HEK293 (cell line): ENCODE measurements around the gene FRMD3.

Source experiments
- CTCF ChIA-PET: fragments of 350-600 bp; formaldehyde crosslinking; extraction: SDS; loops from one replicate; lab custom pipeline; 2021; ENCODE audit warnings: antibody characterized with exemption; lab: Yijun Ruan, JAX
- POLR2A ChIA-PET: fragments of 300-600 bp; formaldehyde crosslinking; extraction: SDS; loops from one replicate; lab custom pipeline; 2020; ENCODE audit warnings: antibody characterized with exemption, inconsistent platforms; lab: Yijun Ruan, JAX
- H3K27ac ChIP-seq: fragments of 200-500 bp; sonication (Bioruptor generic); 2 replicates; pipeline ENCODE4 v1.5.1; 2014; ENCODE audit warnings: low read depth, low read length, control low read depth, inconsistent platforms; ENCODE audit errors: extremely low read depth
- H3K36me3 ChIP-seq, 2 experiments: fragments of 200-500 bp in 1 of 2; sonication (Bioruptor generic) in 1 of 2; 1 replicate in 1 of 2; 2 replicates in 1 of 2; pipeline ENCODE4 v1.5.1; 2014 to 2017; ENCODE audit warnings: inconsistent platforms in 2 of 2, low read length in 2 of 2; ENCODE audit not compliant: control insufficient read depth in 2 of 2, insufficient read depth in 1 of 2
- H3K4me1 ChIP-seq: fragments of 200-500 bp; sonication (Bioruptor generic); 2 replicates; pipeline ENCODE4 v1.5.1; 2014; ENCODE audit warnings: mild to moderate bottlenecking, low read length, inconsistent platforms; ENCODE audit not compliant: control insufficient read depth, insufficient read depth
- H3K4me3 ChIP-seq: 2 replicates; pipeline ENCODE4 v1.5.1; 2011; ENCODE audit warnings: low read depth, mild to moderate bottlenecking, control low read depth, low read length, moderate library complexity
- H3K9me3 ChIP-seq: fragments of 200-500 bp; sonication (Bioruptor generic); 2 replicates; pipeline ENCODE4 v1.5.1; 2014; ENCODE audit warnings: low read depth, low read length, inconsistent platforms; ENCODE audit not compliant: control insufficient read depth, insufficient read depth
- FEZF1 ChIP-seq: fragments of 450-650 bp; formaldehyde crosslinking; IDR thresholded peaks from 2 replicates; pipeline ENCODE4 v1.5.1; 2016; ENCODE audit warnings: missing biosample characterization, missing genetic modification characterization
- HOXC10 ChIP-seq: sonication (generic); formaldehyde crosslinking; IDR thresholded peaks from 2 replicates; pipeline ENCODE4 v1.8.1; 2023; ENCODE audit warnings: mild to moderate bottlenecking, missing genetic modification reagents
- KLF10 ChIP-seq: fragments of 450-650 bp; IDR thresholded peaks from 2 replicates; pipeline ENCODE4 v1.5.1; 2018; ENCODE audit warnings: missing biosample characterization, mild to moderate bottlenecking, missing genetic modification characterization
- KLF8 ChIP-seq: fragments of 450-650 bp; formaldehyde crosslinking; IDR thresholded peaks from 2 replicates; pipeline ENCODE4 v1.5.1; 2016; ENCODE audit warnings: missing biosample characterization, missing genetic modification characterization
- MEIS1 ChIP-seq: sonication (generic); formaldehyde crosslinking; IDR thresholded peaks from 2 replicates; pipeline ENCODE4 v1.8.1; 2022; ENCODE audit warnings: missing genetic modification reagents, mild to moderate bottlenecking, borderline replicate concordance
- PRDM1 ChIP-seq: fragments of 450-650 bp; formaldehyde crosslinking; IDR thresholded peaks from 2 replicates; pipeline ENCODE4; 2016; ENCODE audit warnings: missing biosample characterization, missing genetic modification characterization
- REPIN1 ChIP-seq: fragments of 450-650 bp; formaldehyde crosslinking; IDR thresholded peaks from 2 replicates; pipeline ENCODE4 v1.5.1; 2017; ENCODE audit warnings: missing biosample characterization, missing genetic modification characterization, low read depth
- ZBTB1 ChIP-seq: fragments of 450-650 bp; formaldehyde crosslinking; IDR thresholded peaks from 2 replicates; pipeline ENCODE4 v1.5.1; 2016; ENCODE audit warnings: missing biosample characterization, missing genetic modification characterization
- ZBTB17 ChIP-seq: fragments of 450-650 bp; formaldehyde crosslinking; IDR thresholded peaks from 2 replicates; pipeline ENCODE4 v1.5.1; 2016; ENCODE audit warnings: missing biosample characterization, missing genetic modification characterization
- ZBTB8A ChIP-seq: fragments of 450-650 bp; formaldehyde crosslinking; IDR thresholded peaks from 2 replicates; pipeline ENCODE4 v1.5.1; 2016; ENCODE audit warnings: missing biosample characterization, missing genetic modification characterization
- ZNF169 ChIP-seq: fragments of 450-650 bp; formaldehyde crosslinking; IDR thresholded peaks from 2 replicates; pipeline ENCODE4 v1.5.1; 2016; ENCODE audit warnings: missing biosample characterization, missing genetic modification characterization
- ZNF223 ChIP-seq: fragments of 450-650 bp; formaldehyde crosslinking; IDR thresholded peaks from 2 replicates; pipeline ENCODE4 v1.5.1; 2016; ENCODE audit warnings: missing biosample characterization, missing genetic modification characterization
- ZNF280D ChIP-seq: fragments of 450-650 bp; formaldehyde crosslinking; IDR thresholded peaks from 2 replicates; pipeline ENCODE4 v1.5.1; 2016; ENCODE audit warnings: missing biosample characterization, missing genetic modification characterization
- ZNF311 ChIP-seq: fragments of 450-650 bp; formaldehyde crosslinking; IDR thresholded peaks from 2 replicates; pipeline ENCODE4 v1.5.1; 2017; ENCODE audit warnings: missing biosample characterization, missing genetic modification characterization, borderline replicate concordance
- ZNF350 ChIP-seq: fragments of 450-650 bp; formaldehyde crosslinking; IDR thresholded peaks from 2 replicates; pipeline ENCODE4 v1.5.0; 2017; ENCODE audit warnings: missing biosample characterization, mild to moderate bottlenecking, missing genetic modification characterization
- ZNF354C ChIP-seq: fragments of 450-650 bp; formaldehyde crosslinking; IDR thresholded peaks from 2 replicates; pipeline ENCODE4 v1.5.1; 2016; ENCODE audit warnings: missing biosample characterization, missing genetic modification characterization, low read depth, borderline replicate concordance
- ZNF362 ChIP-seq: fragments of 450-650 bp; formaldehyde crosslinking; IDR thresholded peaks from 2 replicates; pipeline ENCODE4 v1.5.1; 2016; ENCODE audit warnings: missing biosample characterization, missing genetic modification characterization
- ZNF398 ChIP-seq: fragments of 450-650 bp; formaldehyde crosslinking; IDR thresholded peaks from 2 replicates; pipeline ENCODE4 v1.5.1; 2017; ENCODE audit warnings: missing biosample characterization, missing genetic modification characterization
- ZNF521 ChIP-seq: fragments of 450-650 bp; formaldehyde crosslinking; IDR thresholded peaks from 2 replicates; pipeline ENCODE4 v1.5.1; 2017; ENCODE audit warnings: missing biosample characterization, mild to moderate bottlenecking, missing genetic modification characterization
- ZNF707 ChIP-seq: fragments of 450-650 bp; formaldehyde crosslinking; IDR thresholded peaks from 2 replicates; pipeline ENCODE4 v1.5.1; 2016; ENCODE audit warnings: missing biosample characterization, missing genetic modification characterization
- ZNF768 ChIP-seq: fragments of 450-650 bp; formaldehyde crosslinking; IDR thresholded peaks from 2 replicates; pipeline ENCODE4 v1.5.1; 2018; ENCODE audit warnings: missing biosample characterization, mild to moderate bottlenecking, missing genetic modification characterization
- ZNF785 ChIP-seq: fragments of 450-650 bp; formaldehyde crosslinking; IDR thresholded peaks from 2 replicates; pipeline ENCODE4 v1.5.1; 2016; ENCODE audit warnings: missing biosample characterization, missing genetic modification characterization

Gene FRMD3

GRCh38 chr9:83247732-83248131 is 290.5 kb downstream of the FRMD3 start (continued):
- TF ChIP-seq ZNF521 (tag by site-specific recombination) (no peak), ZNF223 (tag by site-specific recombination) (no peak), ZNF707 (tag by site-specific recombination) (no peak), MEIS1 (CRISPR knock-in tag) (no peak), ZNF398 (no peak), PRDM1 (tag by site-specific recombination) (no peak), ZBTB1 (tag by site-specific recombination) (no peak), KLF8 (tag by site-specific recombination) (no peak)

- no peak overlapping the region for H3K4me3 ChIP-seq
- H3K4me1 ChIP-seq: no peaks in the 10 kb centered on the region
- TF ChIP-seq KLF10 (tag by site-specific recombination): no peak
- no peak for TF ChIP-seq ZNF785 (tag by site-specific recombination)
- TF ChIP-seq ZNF169 (tag by site-specific recombination): no peak
- no peak for TF ChIP-seq ZNF280D
- TF ChIP-seq ZBTB17 (tag by site-specific recombination): no peak
- no peak for TF ChIP-seq ZBTB8A (tag by site-specific recombination)
- no peak for TF ChIP-seq ZNF362 (tag by site-specific recombination)
- no peak for TF ChIP-seq HOXC10 (CRISPR knock-in tag)
- TF ChIP-seq FEZF1 (tag by site-specific recombination): no peak
- TF ChIP-seq ZNF768: no peak
- TF ChIP-seq REPIN1 (tag by site-specific recombination): no peak
- no peak for TF ChIP-seq ZNF311 (tag by site-specific recombination)
- TF ChIP-seq ZNF354C (tag by site-specific recombination): no peak
- TF ChIP-seq ZNF350 (tag by site-specific recombination): no peak
- CTCF ChIA-PET: no interaction called here
- POLR2A ChIA-PET: no interaction called here
- H3K27ac ChIP-seq: no peak overlapping the region
- no peaks in the 10 kb centered on the region for H3K9me3 ChIP-seq
- H3K36me3 ChIP-seq: no peaks in the 10 kb centered on the region
Measured at GRCh38 chr9:83245979-83246659, 292.1 kb downstream of the FRMD3 start.
